OCI-LY3 (cell line): ENCODE measurements around the gene PDIA5.

Experiments used
- CTCF ChIP-seq: fragments of 200-600, 300-600 bp; sonication (generic); IDR thresholded peaks from 2 replicates; pipeline ENCODE4 v1.5.1; 2014; ENCODE audit warnings: antibody characterized with exemption, low read length, low read depth
- EZH2phosphoT487 ChIP-seq: fragments of 200-600 bp; shearing (Covaris generic); IDR thresholded peaks from 2 replicates; pipeline ENCODE4 v1.6.1; 2018; ENCODE audit warnings: antibody characterized with exemption, mixed run types, low read depth

- TF ChIP-seq CTCF (no peak), EZH2phosphoT487 (no peak)
Measured at GRCh38 chr3:123110976-123111615, 44.3 kb downstream of the PDIA5 start.
